Stimulated activated CD8-positive, alpha-beta memory T cell treated with anti-CD3 and anti-CD28 coated beads, Interleukin-12 subunit alpha, Interleukin-12 subunit beta, amount 100 ng/mL, for 24 hours (primary cell): Measurements from ENCODE around the gene SGTA.
"Not testable (repeated sequence)": the region's sequence is repeated elsewhere in the genome, so short reads cannot be mapped to it uniquely, and the experiment has no call there.

ENCODE experiments used
- DNase-seq: peaks from one replicate; pipeline ENCODE4 v3.0.0-alpha.2; 2020; ENCODE audit errors: extremely low read depth

SGTA gene

DNA sequence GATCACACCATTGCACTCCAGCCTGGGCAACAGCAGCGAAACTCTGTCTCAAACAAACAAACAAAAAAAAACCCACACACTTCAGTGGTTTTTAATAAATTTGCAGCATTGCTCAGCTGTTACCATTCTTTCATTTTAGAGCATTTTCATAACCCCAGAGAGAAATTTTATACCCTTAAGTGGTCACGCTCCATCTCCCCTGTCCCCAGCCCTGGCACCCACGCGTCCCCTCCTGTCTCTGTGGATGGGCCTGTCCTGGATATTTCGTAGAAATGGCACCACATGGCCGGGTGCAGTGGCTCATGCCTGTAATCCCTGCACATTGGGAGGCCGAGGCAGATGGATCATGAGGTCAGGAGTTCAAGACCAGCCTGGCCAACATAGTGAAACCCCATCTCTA is 10.1 kb upstream of the SGTA start:
- DNase-seq = no peak

GRCh38 chr19:2792666-2793065 is 9.6 kb upstream of the SGTA start:
- not testable (repeated sequence) for DNase-seq

DNA sequence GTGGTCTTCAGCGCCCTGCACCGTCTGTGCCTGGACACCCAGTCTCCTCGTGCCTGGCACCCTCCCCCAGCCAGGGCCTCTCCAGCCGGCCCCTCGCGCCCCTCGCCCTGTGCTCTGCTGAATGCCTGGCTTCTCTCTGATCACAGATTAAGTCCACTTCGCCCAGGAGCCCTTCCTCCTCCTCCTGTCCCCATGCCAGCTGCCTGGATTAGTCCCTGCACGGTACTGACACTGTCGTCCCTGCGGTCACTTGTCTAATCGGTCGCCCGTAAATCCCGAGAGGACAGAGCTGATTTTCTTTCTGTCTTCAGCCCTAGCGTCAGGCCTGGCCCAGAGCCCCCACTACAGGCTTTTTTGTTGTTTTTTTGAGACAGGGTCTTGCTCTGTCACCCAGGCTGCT is 8.8 kb upstream of the SGTA start:
- DNase-seq = no peak

- no peak for DNase-seq
These were observed 8.4 kb upstream of the SGTA start for GRCh38 chr19:2791440-2791839.

- no peak for DNase-seq
These were observed 7.6 kb upstream of the SGTA start for GRCh38 chr19:2790557-2791271.

- DNase-seq = no peak
These were observed 7.1 kb upstream of the SGTA start for GRCh38 chr19:2790194-2790556.

- no peak for DNase-seq
These were observed 5.2 kb upstream of the SGTA start for GRCh38 chr19:2788237-2788636.

DNA sequence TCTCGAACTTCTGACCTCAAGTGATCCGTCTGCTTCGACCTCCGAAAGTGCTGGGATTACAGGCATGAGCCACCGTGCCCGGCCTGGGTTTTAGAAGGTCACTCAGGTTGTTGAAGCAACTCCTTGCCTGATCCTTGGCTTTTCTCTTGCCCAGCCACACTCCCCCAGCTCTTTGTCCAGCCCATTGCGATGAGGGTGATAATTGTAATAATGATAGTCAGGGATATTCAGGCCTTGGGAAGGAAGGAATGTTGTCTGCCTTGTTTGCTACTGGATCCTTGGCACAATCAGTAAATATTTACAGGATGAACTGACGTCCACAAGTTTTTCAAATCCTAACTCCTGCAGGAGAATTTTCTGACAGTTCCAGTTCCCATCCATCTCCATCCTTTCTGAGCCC is 4.0 kb upstream of the SGTA start:
- DNase-seq = no peak

DNA sequence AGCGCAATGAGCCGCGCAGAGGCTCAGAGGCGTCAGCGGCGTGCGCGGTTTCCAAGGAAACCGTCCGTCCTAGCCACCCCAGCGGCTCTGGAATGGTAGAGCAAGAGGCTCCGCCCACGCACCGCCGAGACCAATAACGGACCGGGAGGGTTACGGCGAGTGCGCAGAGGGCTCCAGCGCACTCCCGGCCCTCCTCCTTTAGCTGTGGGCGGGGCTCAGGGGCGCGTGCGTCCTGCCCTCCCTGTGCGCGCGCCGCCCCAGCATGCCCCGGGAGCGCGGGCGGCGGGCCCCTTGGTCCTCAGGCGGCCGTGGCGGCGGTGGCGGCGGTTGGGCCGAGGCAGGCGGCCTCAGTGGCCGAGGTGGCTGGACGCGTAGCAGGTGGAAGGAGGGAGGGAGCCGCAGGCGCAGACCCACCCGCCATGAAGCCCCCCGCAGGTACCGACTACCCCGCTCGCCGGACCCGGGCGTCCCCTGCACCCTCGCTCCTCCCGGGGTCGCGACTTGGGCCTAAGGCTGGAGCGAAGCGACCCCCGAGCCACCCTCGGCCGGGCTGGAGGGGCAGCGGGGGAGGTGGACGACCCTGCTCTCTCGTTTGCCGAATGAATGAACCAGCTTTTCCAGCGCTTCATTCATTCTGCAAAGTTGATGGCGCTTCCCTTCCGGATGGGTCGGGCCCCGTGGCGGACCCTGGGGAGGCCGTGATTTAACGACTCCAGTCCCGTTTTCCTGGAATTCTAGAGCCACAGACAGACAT is 2.3 kb upstream of the SGTA start, which contains the start of gene THOP1:
THOP1 (plus strand) TSS at position 260 of the 754 bp plus-strand sequence; CDS start at position 420, 160 bp downstream.
- peak; percentile 99 for DNase-seq

DNA sequence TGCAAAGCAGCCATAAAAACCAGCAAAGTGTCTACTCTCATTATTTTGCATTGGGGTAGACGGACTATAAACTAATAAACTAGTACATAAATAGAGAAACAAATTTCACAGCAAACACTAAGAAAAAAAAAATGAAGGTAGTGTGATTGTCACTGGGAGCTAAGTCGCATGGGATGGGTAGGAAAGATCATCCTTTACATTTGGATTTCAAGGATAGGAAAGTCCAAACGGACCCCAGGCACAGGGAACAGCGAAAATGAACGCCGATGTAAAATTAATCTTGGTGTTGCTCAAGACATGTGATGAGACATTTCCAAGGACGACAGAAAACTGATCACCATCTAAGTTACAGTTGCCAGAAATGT is 690 bp upstream of the SGTA start:
- DNase-seq = no peak

GRCh38 chr19:2782329-2782935 is 641 bp downstream of the SGTA start:
- no peak for DNase-seq

GRCh38 chr19:2780284-2780683 is 2.8 kb downstream of the SGTA start:
- no peak for DNase-seq

DNA sequence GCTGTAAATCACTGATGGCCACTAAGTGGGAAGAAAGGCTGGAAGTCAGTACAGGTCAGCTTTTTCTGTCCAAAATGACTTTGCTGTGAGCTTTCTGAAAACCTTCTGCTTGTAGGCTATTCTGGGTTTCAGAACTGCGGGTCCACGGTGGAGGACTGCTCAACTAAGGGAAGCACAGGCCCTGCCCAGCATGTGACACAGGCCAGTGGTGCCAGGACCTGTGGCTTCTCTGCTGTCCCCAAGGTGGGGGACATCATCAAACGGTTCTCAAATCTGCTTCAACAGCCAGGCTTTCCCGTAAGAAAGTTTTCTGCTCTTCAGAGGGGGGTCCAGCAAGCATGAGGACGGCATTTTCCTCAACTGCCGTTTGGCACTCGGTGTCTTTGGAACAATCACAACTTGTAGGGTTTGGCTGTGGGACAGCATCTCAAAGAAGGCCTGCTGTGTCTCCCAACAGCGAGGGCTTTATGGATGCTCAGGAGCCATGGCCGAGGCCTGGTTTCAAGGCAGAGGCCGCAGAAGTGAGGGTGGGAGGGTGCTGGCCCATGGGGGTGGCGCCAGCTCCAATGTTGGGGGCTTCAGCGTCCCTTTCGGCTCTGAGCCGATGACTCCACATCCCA is 3.8 kb downstream of the SGTA start:
- no peak for DNase-seq

DNA sequence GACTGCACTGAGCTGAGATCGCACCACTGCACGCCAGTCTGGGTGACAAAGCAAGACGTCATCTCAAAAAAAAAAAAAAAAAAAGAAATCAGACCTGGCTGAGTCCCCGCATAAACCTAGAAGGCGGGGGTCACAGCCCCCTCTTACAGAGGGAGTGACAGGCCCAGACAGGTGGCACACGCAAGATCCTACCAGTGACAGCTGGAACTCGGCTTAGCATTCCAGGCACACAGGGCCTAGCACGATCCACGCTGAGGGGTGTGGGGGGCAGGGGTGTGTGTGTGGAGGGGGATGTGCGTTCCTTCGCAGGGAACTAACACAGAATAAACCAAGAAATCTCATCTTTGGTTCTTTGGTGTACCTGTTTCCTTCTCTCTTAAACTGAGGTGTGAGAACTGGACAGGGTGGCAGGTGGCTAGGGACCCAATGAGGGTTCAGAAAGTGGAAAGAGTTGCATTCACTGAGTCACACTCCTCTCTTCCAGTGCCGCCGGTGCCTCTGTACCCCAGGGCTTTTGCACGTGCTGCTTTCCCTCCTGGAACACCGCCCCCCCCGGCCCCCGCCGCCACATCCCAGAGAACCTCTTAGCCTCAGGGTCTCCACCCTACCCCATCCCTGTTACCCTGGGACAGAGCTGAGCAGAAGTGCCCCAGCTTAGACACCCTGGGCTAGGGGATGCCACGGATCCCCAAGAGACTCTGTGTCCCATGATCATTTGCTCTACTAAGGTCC is 5.0 kb downstream of the SGTA start:
- DNase-seq = no peak

DNA sequence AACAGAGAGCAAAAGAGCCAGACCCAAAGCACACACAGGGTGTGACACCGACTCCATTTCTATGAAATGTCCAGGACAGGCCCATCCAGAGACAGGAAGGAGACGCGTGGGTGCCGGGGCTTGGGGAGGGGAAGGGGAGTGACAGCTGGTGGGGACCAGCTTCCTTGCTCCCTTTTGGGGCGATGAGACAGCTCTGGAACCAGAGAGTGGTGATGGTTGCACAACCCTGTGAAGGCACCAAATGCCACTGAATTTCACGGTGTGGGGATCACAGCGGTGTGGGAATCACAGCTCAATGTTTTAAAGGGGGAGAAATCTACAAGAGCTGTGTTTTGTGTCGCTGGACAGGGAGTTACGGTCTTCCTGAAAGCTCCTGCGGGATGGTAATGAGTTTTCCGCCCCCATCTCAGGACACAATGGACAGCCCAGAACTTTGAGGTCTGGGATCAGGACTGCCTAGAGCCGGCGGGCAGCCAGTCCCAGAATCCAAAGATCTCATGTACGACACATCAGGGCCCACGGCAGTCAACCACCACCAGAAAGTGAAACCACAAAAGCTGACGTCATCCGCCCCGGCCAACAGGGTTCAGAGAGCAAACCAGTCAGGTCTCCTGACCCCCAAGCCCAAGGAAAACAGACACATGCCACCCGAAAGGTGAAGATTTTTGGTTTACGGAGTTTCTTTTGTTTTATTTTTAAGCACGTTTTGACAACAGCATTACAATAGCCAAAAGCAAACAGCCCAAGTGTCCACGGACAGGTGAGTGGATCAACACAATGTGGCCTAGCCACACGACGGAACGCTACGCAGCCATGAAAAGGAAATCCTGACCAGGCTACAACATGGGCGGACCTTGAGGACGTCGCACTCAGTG is 7.3 kb downstream of the SGTA start:
- peak; percentile 44 for DNase-seq

DNA sequence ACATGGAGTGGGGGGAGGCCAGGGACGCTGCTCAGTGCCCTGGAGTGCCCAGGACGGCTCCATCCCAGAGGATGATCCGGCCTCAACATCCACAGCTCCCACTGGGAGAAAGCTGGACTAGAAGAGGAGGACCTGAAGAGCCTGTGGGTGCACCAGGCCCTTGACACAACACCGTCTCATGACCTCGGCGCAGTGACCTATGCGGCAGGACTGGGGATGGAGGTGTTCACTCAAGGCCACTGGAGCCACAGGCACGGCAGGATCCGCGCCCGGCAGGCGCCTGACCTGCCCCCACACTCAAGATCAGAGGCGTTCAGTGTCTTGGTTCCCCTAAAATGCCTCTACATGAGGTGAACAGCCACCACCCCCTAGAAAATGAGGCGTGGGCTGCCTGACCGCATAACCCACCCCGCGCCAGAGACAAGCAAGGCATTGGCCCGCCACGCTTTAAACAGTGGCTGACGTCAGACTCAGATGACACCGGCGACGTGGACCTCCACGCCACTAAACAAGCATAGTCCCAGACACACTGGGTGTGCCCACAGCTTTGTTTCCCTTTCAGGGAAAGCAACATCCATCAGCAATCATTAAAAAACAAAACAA is 8.0 kb downstream of the SGTA start:
- DNase-seq = no peak

GRCh38 chr19:2774083-2774679 is 8.9 kb downstream of the SGTA start:
- no peak for DNase-seq

- DNase-seq = no peak
These were observed 11.0 kb downstream of the SGTA start for GRCh38 chr19:2771786-2772674.
